Measurements from ENCODE around the gene ABITRAM.
"Not testable (repeated sequence)": the region's sequence is repeated elsewhere in the genome, so short reads cannot be mapped to it uniquely, and the experiment has no call there.

Gene ABITRAM

DNA sequence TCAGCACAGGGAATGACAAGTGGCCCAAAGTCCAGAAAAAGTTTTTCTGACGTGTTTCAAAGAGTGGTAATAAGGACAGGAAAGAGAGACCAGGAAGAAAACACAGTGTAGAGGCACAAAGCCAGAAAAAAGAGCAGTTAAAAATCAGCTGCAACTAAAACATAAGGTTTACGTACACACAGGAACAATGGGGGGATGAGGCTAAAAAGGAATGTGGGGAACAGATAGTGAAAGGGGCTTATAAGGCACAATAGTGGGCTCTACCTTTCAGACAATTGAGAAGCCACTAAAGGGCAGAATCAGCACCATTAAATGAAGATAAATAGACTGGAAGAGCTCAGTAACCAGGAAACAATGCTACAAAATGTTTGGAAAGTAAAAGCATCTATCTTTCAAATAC is 5.8 kb upstream of the ABITRAM start:
- no peak for DNase-seq (ENCODE audit: low read depth)

DNA sequence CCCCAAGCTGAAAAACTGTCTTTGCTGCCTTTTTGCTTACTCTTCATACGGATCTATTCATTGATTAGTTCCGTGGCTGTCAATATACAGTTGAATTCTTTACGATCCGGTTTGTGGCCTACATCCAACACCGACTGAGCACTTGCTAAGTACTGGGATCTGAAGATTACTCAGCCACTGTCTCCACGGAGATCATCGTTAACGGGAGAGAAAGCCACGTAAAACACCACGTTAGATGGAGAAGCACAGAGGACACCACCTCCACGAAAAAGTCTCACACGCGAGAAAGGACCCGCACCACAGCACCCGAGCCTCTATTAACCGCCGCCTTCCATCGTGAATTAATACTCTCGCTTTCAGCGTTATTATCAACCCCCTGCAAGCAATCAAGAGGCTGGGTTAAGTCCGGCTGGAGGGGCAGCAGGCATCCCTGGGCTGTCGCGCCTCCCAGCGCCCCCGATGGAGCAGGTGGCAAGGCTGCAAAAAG is 926 bp upstream of the ABITRAM start:
- DNase-seq (ENCODE audit: low read depth): no peak

DNA sequence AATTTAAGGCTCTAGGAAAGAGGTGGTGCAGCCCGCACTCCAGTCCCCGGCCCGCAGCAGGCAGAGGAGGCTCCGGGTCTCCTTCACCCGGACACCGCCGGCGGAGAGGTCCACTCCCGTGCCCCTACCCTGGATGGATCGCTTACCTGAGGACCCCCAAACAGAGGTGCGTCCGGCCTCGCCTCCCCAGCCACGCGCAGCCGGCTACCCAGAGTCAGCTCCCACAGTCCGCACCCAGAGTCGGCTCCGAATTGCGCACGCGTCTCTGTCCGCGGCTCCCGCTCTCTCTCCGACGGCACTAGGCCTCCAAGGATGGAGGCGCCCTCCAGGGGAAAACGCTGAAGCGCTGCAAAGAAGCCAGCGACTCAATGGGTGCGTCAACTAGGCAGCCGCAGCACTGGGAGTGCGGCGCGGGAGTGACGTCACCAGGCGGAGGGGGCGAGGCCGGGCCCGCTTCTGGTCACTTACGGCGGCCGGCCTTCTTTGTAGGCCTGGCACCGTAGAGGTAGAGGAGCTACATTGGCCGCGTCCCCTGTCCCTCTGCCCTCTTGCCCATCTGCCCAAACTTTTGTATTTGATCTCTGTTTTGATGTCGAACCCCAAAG is 380 bp upstream of the ABITRAM start, which contains the start of gene ELP1:
Gene ELP1 (minus strand): TSS at position 407 of the 605 bp plus-strand sequence. CDS start 2,978 bp downstream, outside the sequence.
- peak; percentile 91 for DNase-seq (ENCODE audit: low read depth)

GRCh38 chr9:108937561-108938305 is 3.5 kb downstream of the ABITRAM start:
- no peak for DNase-seq (ENCODE audit: low read depth)

- DNase-seq (ENCODE audit: low read depth): no peak
Observed at GRCh38 chr9:108939975-108940374, 5.8 kb downstream of the ABITRAM start.

GRCh38 chr9:108950168-108950567 is 16.0 kb downstream of the ABITRAM start:
- DNase-seq (ENCODE audit: low read depth): no peak

GRCh38 chr9:108951578-108951977 is 17.4 kb downstream of the ABITRAM start:
- no peak for DNase-seq (ENCODE audit: low read depth)

DNA sequence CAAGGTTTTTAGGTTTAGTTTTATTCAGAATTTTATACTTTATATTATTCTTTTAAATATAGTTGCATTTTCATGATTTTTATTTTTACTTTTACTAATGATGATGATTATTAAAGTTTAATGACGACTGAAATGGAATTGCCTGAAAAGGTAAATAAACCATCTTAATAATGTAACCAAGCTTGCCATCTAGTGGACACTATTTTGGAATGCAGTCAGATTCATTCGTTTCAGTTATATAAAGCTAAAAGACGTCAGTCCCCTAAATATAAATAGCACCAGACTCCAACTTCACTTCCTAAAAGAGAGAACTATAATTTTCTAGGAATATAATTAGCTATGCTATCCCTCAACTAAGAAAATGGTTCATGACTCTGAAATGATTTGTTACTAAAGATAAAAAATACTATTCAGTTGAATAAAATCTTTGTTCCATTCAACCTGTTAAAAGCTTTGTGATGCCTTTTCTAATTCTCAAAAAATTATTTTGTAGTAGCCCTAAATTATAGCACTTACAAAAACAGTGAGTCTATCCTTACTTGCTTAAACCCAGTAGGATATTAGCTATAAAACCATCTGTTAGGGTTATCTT is 19.9 kb downstream of the ABITRAM start:
- DNase-seq (ENCODE audit: low read depth): peak; percentile 47

- no peak for DNase-seq (ENCODE audit: low read depth)
Observed at GRCh38 chr9:108956022-108956630, 21.9 kb downstream of the ABITRAM start.

DNA sequence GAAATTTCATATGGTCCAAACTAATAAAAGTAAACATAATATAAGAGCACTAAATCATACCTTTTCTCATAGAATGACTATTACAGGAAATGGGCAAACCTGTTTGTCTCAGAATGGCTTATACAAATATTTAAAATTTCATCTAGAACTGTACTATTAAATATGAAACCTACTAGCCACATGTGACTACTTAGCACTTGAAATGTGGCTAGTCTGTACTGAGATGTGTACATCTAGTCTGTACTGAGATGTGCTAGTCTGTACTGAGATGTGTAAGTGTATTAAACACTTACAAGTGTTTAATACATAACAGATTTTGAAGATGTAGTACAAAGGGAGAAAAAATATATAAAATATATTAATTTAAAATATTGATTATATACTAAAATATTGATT is 22.4 kb downstream of the ABITRAM start:
- no peak for DNase-seq (ENCODE audit: low read depth)

DNA sequence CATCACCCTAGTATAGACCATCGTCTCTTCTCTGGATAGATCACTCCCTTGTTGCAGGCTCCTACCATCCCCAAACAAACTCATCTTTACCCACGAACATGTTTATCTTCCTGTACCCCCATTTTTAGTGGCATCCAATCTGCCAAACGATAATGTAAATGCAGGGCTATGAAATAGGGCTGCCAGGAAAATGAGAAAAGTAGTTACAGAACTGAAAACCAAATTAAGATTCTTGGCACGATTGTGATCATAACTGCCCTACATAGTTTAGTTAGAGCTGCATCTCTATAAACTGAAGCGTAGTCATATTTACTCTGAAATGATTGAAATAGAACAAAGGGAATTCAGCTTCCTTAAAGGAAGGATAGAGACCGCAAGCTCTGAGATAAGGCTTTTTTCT is 26.1 kb downstream of the ABITRAM start:
- DNase-seq (ENCODE audit: low read depth): no peak

GRCh38 chr9:108961151-108961550 is 27.0 kb downstream of the ABITRAM start:
- DNase-seq (ENCODE audit: low read depth): no peak

DNA sequence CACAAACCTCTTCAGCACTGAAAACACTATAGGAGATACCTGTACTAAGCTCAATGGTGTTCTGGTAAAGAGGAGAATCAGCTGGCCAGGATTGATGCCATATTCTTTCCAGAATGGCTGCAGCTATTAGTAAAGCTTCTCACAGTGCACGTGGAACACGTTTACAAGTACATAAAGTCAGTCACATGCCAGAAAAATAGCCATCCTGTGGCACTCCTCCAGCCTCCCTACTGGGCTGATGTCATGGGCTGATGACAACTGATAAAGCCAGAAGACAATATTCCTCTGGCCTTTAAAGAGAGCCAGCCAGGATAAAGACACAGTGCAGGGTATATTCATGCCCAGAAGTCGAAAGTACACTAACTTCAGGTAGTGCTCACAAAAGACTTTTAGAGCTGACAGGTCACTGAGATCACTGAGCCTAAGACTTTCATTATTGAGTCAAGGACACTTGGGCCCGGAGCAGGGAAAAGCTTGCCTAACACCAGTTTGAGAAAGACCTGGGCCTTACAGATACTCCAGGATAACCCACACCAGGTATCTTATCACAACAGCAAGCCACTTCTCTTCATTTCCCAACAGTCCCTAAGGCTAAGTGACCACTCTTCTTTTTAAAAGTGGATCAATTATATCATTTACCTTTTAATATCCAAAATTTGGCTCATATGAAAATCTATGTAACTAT is 29.4 kb downstream of the ABITRAM start:
- no peak for DNase-seq (ENCODE audit: low read depth)

DNA sequence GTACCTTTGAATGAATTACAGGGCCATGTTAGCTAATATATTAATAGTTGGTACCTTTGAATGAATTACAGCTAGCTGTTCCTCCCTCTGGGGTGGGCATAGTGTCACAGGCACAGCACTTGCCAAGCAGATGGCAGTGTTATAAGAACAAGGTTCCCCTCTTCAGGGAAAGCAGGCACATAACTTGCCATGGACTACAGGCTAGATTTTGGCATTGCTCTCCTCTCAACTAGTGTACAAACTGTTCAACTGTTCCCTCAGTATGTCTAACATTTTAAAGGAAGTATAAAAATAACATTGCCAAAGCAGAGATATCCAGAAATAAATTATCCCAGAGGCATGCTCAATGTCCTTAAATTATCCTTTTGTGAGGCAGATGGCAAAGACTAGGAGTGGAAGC is 33.7 kb downstream of the ABITRAM start:
- no peak for DNase-seq (ENCODE audit: low read depth)

DNA sequence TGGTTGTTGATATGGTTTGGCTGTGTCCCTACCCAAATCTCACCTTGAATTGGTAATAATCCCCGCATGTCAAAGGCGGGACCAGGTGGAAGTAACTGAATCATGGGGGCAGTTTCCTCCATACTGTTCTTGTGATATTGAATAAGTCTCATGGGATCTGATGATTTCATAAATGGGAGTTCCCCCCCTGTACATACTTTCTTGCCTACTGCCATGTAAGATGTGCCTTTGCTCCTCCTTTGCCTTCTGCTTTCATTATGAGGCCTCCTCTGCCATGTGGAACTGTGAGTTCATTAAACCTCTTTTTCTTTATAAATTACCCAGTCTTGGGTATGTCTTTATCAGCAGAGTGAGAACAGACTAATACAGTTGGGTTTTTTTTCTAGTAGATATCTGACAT is 37.2 kb downstream of the ABITRAM start:
- DNase-seq (ENCODE audit: low read depth): not testable (repeated sequence)

DNA sequence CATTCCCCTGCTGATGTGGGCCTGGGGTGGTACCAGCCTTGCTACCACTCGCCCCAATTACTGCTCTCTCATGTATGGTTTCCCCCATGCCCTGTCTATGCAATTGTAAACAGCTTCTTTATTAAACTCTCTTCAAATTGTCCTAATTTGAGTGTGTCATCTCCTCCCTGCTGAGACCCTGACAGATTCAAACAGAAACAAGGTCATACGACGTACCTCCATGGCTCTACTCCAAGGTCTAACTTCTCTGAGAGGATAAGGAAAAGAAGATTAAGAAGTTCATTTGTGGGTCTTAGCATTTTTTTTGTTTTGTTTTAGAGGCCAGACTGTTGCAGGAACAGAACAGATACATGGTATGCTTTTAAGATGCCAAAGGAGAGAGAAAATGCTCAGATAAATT is 38.0 kb downstream of the ABITRAM start:
- DNase-seq (ENCODE audit: low read depth): no peak

DNA sequence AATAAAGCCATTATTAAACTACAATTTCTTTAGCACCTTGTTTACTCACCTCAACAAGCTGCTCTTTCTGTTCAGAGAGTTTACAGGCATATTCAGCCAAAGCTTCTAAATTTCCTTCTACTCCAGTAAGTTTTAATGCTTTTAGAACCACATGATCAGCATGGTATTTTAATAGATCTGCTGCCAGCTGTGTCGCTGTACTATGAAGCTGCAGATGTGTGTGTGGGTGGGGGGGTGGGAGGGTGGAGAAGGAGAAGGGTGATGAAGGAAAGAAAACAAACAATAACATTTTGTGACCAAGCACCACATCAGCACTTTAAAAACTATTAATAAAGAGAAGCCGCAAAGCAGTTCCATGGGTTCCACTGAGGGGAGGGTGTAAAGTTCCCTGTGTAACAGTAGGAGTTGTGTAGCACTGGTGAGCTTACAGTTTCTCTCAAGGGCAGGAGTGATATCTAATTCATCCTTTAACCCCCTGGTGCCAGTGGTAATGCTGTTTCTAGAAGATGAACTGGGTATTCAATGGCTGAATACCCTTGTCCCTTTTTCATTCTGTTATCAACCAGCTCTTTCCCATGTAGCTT is 38.5 kb downstream of the ABITRAM start:
- no peak for DNase-seq (ENCODE audit: low read depth)

DNA sequence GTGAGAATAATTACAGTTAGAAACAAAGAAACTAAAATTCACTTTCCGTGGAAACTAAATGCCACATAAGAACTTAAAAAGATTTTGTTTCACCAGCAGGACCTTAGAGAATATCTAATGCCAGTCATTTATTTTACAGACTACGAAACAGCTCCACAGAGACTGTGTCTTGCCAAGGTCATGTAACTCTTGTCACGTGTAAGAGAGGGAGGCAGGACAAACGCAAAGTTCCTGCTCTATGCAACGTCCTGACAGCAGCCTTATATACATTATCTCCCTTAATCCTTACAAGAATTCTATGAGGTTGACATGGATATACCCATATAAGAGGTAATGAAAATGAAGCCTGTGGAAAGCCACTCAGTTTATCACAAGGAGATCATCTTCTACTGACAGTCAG is 39.7 kb downstream of the ABITRAM start:
- no peak for DNase-seq (ENCODE audit: low read depth)

GRCh38 chr9:108978205-108978604 is 44.0 kb downstream of the ABITRAM start:
- no peak for DNase-seq (ENCODE audit: low read depth)

GRCh38 chr9:108980893-108981292 is 46.7 kb downstream of the ABITRAM start:
- DNase-seq (ENCODE audit: low read depth): no peak

DNA sequence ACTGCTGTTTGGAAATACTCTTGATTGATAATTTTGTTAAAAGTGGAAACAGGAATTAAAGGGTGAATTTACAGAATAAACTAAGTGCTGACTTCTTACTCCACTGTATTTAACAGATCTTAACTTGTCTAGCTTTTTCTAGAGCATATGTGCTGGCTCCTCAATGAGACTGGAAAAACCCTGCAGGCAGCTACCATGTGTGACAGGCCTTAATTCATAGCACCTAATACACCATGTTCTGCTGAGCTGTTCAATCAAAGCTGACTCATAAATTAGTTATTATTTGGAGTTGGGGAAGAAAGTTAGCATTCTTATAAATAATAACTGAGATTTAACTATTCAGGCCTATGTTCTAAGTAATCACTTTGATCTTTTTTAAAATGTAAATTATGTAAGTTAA is 49.7 kb downstream of the ABITRAM start:
- DNase-seq (ENCODE audit: low read depth): no peak

Measured in stromal cell of bone marrow (primary cell).